K562 (cell line): ENCODE measurements around the gene NAXD. TPM values are rescaled to one million over a fixed set of nuclear protein-coding genes. Genes with fewer than 3 reads are reported as not detected.

ENCODE experiments used
- ATAC-seq: fragments of 200-7000 bp; cut with Tn5 transposase; 3 replicates; pipeline ENCODE4 v1.9.1; 2020; ENCODE audit warnings: moderate library complexity
- BruUV-seq: library from RNA; stranded (reverse); fragments of 400-500 nt; replicated peaks from 2 replicates; lab custom pipeline; 2021; lab: Mats Ljungman, UMichigan
- CTCF ChIA-PET: fragments of 300-600 bp; formaldehyde crosslinking; extraction: SDS; loops from one replicate; lab custom pipeline; 2021; ENCODE audit warnings: low intra/inter-chr PET ratio; lab: Yijun Ruan, JAX
- POLR2A ChIA-PET: fragments of 300-600, 350-650 bp; sonication (Branson Sonifier 250); formaldehyde crosslinking; extraction: SDS; loops from one replicate; lab custom pipeline; 2021; ENCODE audit warnings: antibody characterized with exemption, inconsistent platforms; lab: Yijun Ruan, JAX
- DNase-seq, 4 experiments: peaks; one replicate each; pipeline versions ENCODE4 v3.0.0 to v3.0.0-alpha.2; 2011 to 2018; ENCODE audit warnings: low spot score in 3 of 4, mixed read lengths in 3 of 4; ENCODE audit errors: extremely low read depth in 1 of 4
- FAIRE-seq: peaks from 2 replicates; lab custom pipeline; 2011; peaks lifted over from hg19 to GRCh38; lab: Jason Lieb, UNC
- H2AFZ ChIP-seq: 2 replicates; pipeline ENCODE4 v1.6.0; 2011; ENCODE audit warnings: low read depth, low read length, control low read depth, inconsistent platforms
- H3K27ac ChIP-seq: fragments of 200-600 bp; 3 replicates; pipeline ENCODE4 v1.8.0; 2011; ENCODE audit warnings: low read depth, mild to moderate bottlenecking, control low read depth, inconsistent platforms, low read length, moderate library complexity, mixed read lengths; ENCODE audit errors: extremely low read depth
- H3K27me3 ChIP-seq, 2 experiments: fragments of 300-600 bp in 1 of 2; 2 replicates in 1 of 2; 3 replicates in 1 of 2; pipeline versions ENCODE4 v1.6.0 to v1.8.0; 2011; ENCODE audit warnings: inconsistent platforms in 2 of 2, low read length in 2 of 2, mild to moderate bottlenecking in 1 of 2, mixed read lengths in 1 of 2, moderate library complexity in 1 of 2; ENCODE audit not compliant: control insufficient read depth in 2 of 2, insufficient read depth in 2 of 2
- H3K36me3 ChIP-seq: fragments of 300-600 bp; 3 replicates; pipeline ENCODE4 v1.8.0; 2011; ENCODE audit warnings: mild to moderate bottlenecking, low read length, inconsistent platforms; ENCODE audit not compliant: control insufficient read depth, insufficient read depth
- H3K4me1 ChIP-seq, 2 experiments: fragments of 200-600 bp in 1 of 2; replicated peaks in 1 of 2; 2 replicates in 1 of 2; 3 replicates in 1 of 2; pipeline versions ENCODE4 v1.5.1 to v1.8.0; 2011; ENCODE audit warnings: inconsistent platforms in 2 of 2, low read length in 2 of 2, mild to moderate bottlenecking in 1 of 2, mixed read lengths in 1 of 2, moderate library complexity in 1 of 2; ENCODE audit not compliant: control insufficient read depth in 2 of 2, insufficient read depth in 2 of 2
- H3K4me2 ChIP-seq: 2 replicates; pipeline ENCODE4 v1.6.1; 2011; ENCODE audit warnings: low read length, control low read depth, inconsistent platforms, mixed read lengths; ENCODE audit not compliant: insufficient read depth
- H3K4me3 ChIP-seq: fragments of 200-600 bp; sonication (generic), shearing (Covaris generic); 2 replicates; pipeline ENCODE4 v1.5.1; 2016; ENCODE audit warnings: control low read depth, inconsistent platforms
- H3K79me2 ChIP-seq: fragments of 200-600 bp; 3 replicates; pipeline ENCODE4 v1.8.0; 2011; ENCODE audit warnings: low read length, inconsistent platforms; ENCODE audit not compliant: control insufficient read depth, insufficient read depth
- H3K9ac ChIP-seq, 2 experiments: 2 replicates each; pipeline versions ENCODE4 v1.6.0 to v1.6.1; 2011; ENCODE audit warnings: low read depth in 2 of 2, low read length in 2 of 2, control low read depth in 1 of 2, inconsistent platforms in 1 of 2, mild to moderate bottlenecking in 1 of 2, mixed read lengths in 1 of 2; ENCODE audit not compliant: insufficient read depth in 1 of 2
- H3K9me1 ChIP-seq: one replicate; pipeline ENCODE4 v1.6.0; 2011; ENCODE audit warnings: inconsistent platforms, mild to moderate bottlenecking, low read length, moderate library complexity; ENCODE audit not compliant: control insufficient read depth, insufficient read depth
- H3K9me3 ChIP-seq: replicated peaks from 2 replicates; pipeline ENCODE4 v1.5.1; 2011; ENCODE audit warnings: low read depth, low read length, inconsistent platforms; ENCODE audit not compliant: control insufficient read depth, insufficient read depth
- H4K20me1 ChIP-seq: replicated peaks from 2 replicates; pipeline ENCODE4 v1.6.1; 2011; ENCODE audit warnings: low read length, inconsistent platforms, mixed read lengths; ENCODE audit not compliant: control insufficient read depth, insufficient read depth
- GABPB2 ChIP-seq: fragments of 250-450 bp; sonication (Bioruptor Pico); conservative IDR thresholded peaks from 2 replicates; pipeline ENCODE4 v1.5.1; 2021; ENCODE audit warnings: mild to moderate bottlenecking
- POLR2G ChIP-seq: fragments of 200-400 bp; formaldehyde crosslinking; IDR thresholded peaks from 2 replicates; pipeline ENCODE4 v1.6.1; 2017; ENCODE audit warnings: low read depth, mild to moderate bottlenecking, antibody characterized with exemption, low read length, moderate library complexity
- POLR3G ChIP-seq: IDR thresholded peaks from 2 replicates; pipeline ENCODE4 v1.6.1; 2011; ENCODE audit not compliant: insufficient read length, insufficient replicate concordance; ENCODE audit errors: extremely low read depth
- SAP30 ChIP-seq: fragments of 200-600 bp; sonication (generic); IDR thresholded peaks from 2 replicates; pipeline ENCODE4 v1.6.1; 2012; ENCODE audit warnings: borderline replicate concordance, low read depth, mild to moderate bottlenecking, moderate library complexity, low read length, control low read depth, inconsistent platforms; ENCODE audit not compliant: insufficient read depth, poor library complexity, severe bottlenecking
- TSC22D4 ChIP-seq: fragments of 450-650 bp; IDR thresholded peaks from 2 replicates; pipeline ENCODE4 v1.6.1; 2016; ENCODE audit warnings: missing genetic modification characterization, missing biosample characterization, control low read depth
- ZNF146 ChIP-seq: IDR thresholded peaks from one replicate; pipeline ENCODE4 v1.6.1; 2018; ENCODE audit warnings: missing compliant biosample characterization; ENCODE audit not compliant: unreplicated experiment
- ZNF589 ChIP-seq: fragments of 200-800 bp; sonication (Bioruptor generic); IDR thresholded peaks from 2 replicates; pipeline ENCODE4 v1.6.1; 2016; ENCODE audit warnings: low read depth, missing genetic modification characterization, missing compliant biosample characterization
- WGBS: fragments of 100-300 bp; shearing (Covaris generic); methylation state at CpG from one replicate; pipeline ENCODE4 v1.1.6; 2016; ENCODE audit warnings: low coverage, mixed read lengths; ENCODE audit not compliant: insufficient coverage; ENCODE audit errors: missing lambda C conversion rate; 5-methylcytosine and 5-hydroxymethylcytosine counted together
- in situ Hi-C: fragments of 300-500 bp; cut with MboI; formaldehyde crosslinking; loops from 4 replicates; pipeline ENCODE4 v1.15.0; 2018; ENCODE audit warnings: inconsistent platforms, mixed read lengths
- intact Hi-C: fragments of 100-400 bp; cut with micrococcal nuclease; formaldehyde crosslinking; loops from 2 replicates; pipeline ENCODE4 v1.14.2; 2022
- polyA plus RNA-seq, 8 experiments: library from polyadenylated mRNA; depleted of rRNA in 4 of 8; stranded (reverse) in 5 of 8; unstranded in 3 of 8; fragments of >200 nt; fragmentation: Nextera tagmentation in 2 of 8; fragmentation: Illumina TruSeq in 1 of 8; extraction: Ambion mirVana in 2 of 8; extraction: Trizol in 1 of 8; gene quantifications; 2 replicates each; pipeline versions ENCODE4 v1.2.1 to v1.2.3, GENCODE V29; 2011 to 2014; ENCODE audit warnings: inconsistent platforms in 1 of 8, missing spikeins in 1 of 8
- total RNA-seq, 7 experiments: library from RNA; depleted of rRNA in 6 of 7; stranded (reverse); fragments of >200 nt in 6 of 7; fragmentation: Illumina TruSeq in 2 of 7; extraction: Trizol in 2 of 7; gene quantifications; 2 replicates each; pipeline versions ENCODE4 v1.2.1 to v1.2.3, GENCODE V29; 2011 to 2021; ENCODE audit warnings: low replicate concordance in 1 of 7

NAXD gene
- total and polyA plus RNA-seq, 9 of the 15 experiments (the other 6 are each of a cell fraction or from before 2014, with no cell fraction given) = 0.59 to 20.6 (median 13.0) TPM

DNA sequence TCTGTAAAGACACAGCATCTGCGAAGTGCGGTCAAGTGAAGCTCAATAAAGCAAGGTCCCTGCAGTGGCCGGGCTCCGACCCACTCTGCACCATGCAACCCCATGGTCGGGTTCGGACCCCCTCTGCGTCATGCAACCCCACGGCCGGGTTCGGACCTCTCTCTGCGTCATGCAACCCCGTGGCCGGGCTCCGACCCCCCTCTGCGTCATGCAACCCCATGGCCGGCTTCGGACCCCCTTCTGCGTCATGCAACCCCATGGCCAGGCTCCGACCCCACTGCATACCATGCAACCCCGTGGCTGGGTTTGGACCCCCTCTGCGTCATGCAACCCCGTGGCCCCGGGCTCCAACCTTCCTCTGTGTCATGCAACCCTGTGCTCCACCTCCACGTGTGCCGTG lies 46.7 kb downstream of the NAXD start:
- Histone ChIP-seq H3K36me3 (peaks cover 56% of the 10 kb centered on the region), H3K9me3 (no peaks in the 10 kb centered on the region), H3K4me3 (no peak overlapping the region), H3K4me2 (no peak overlapping the region), H3K9ac (no peak overlapping the region), H3K27me3 (no peaks in the 10 kb centered on the region), H2AFZ (no peak overlapping the region), H3K27ac (no peak overlapping the region), H3K9me1 (no peaks in the 10 kb centered on the region), H3K4me1 (no peaks in the 10 kb centered on the region), H3K79me2 (no peaks in the 10 kb centered on the region), H4K20me1 (no peaks in the 10 kb centered on the region)
- DNase-seq = no peak
- BruUV-seq = no TSS peak
- FAIRE-seq = no peak
- ChIA-PET POLR2A (no interaction called here), CTCF (no interaction called here)
- TF ChIP-seq ZNF589 (CRISPR knock-in tag) (no peak), POLR2G (peak; percentile 45), POLR3G (no peak)
- in situ Hi-C loops (no loop called here), intact Hi-C loops (no loop called here)
- no peak for ATAC-seq
- WGBS = 100% methylated on average over 10 of the region's 25 CpGs

DNA sequence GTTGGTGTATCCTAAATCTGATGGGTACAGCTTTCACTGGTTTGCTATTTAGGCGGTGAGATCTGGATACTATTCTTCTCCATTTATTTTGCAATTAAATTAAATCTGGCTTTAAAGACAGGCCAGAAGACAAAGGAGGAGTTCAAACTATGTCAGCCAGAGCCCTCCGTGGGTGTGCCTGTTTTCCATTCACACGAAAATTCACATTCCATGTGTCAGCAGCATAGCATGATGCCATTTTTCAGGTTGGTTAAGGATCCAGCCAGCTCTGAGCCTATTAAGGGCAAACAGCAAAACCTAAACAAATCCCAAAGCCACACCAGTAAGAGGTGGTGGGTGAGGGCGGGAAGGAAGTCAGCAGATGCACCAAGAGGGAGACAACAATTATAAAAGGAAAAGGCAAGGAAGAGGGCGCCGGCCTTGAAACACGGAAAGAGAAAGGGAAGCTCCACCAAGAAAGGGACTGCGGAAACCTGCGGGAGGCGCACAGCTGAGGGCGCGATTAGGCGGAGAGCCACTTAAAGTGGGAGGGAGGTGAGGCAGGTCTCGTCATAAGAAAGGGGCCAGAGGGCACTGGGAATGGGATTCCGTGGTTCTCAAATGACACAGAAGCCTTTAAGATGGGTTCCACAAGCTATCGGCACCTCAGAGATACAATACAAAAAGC lies 47.6 kb downstream of the NAXD start:
- Histone ChIP-seq H3K79me2 (no peaks in the 10 kb centered on the region), H3K4me1 (no peaks in the 10 kb centered on the region), H3K27me3 (no peaks in the 10 kb centered on the region), H3K9me1 (no peaks in the 10 kb centered on the region), H3K27ac (no peak overlapping the region), H4K20me1 (no peaks in the 10 kb centered on the region), H2AFZ (no peak overlapping the region), H3K4me3 (no peak overlapping the region), H3K9ac (no peak overlapping the region), H3K4me2 (no peak overlapping the region), H3K36me3 (peaks cover 54% of the 10 kb centered on the region), H3K9me3 (no peaks in the 10 kb centered on the region)
- ChIA-PET POLR2A (no interaction called here), CTCF (no interaction called here)
- DNase-seq (no peak), FAIRE-seq (no peak), ATAC-seq (no peak)
- intact Hi-C loops = no loop called here
- in situ Hi-C loops = no loop called here
- no TSS peak for BruUV-seq
- 85% methylated on average over 8 of the region's 16 CpGs for WGBS
- TF ChIP-seq TSC22D4 (tag) = no peak
- TF ChIP-seq ZNF146 = no peak
- TF ChIP-seq SAP30 = no peak
- TF ChIP-seq GABPB2 = no peak
